Fibroblast of skin of scalp (primary cell): Measurements from ENCODE around the gene FAM3D.

Source experiments
- DNase-seq: peaks from one replicate; pipeline ENCODE4 v3.0.0-alpha.2; 2013

Gene FAM3D

DNA sequence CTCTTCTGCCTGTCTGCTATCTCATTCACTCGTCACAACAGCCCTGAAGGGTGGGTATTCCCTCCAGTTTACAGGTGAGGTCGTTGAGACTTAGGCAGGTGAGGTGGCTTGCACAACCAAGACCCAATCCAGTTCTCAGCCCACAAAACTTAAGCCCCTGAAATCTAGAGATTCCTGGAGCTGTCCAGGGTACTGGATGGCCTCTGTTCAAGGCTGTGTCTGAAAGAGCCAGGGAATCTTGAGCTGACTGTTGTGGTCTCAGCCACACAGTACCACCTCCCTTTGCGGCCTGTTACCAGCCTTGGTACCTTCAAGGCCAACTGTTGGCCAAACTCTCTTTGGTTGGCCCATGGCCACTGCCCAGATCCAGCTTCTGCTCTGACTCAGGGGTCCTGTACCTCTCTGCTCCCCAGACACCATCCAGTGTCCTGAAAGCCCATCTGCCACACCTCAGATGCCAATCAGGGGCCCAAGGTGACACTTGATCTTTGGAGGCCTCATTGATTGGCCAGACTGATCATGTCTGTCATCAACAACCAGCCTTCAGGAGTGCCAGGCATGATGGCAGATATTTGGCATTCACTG is 78.5 kb downstream of the FAM3D start:
- DNase-seq: peak; percentile 58

- no peak for DNase-seq
These were observed 79.8 kb downstream of the FAM3D start for GRCh38 chr3:58586776-58587192.

- DNase-seq: no peak
These were observed 80.6 kb downstream of the FAM3D start for GRCh38 chr3:58585994-58586393.

DNA sequence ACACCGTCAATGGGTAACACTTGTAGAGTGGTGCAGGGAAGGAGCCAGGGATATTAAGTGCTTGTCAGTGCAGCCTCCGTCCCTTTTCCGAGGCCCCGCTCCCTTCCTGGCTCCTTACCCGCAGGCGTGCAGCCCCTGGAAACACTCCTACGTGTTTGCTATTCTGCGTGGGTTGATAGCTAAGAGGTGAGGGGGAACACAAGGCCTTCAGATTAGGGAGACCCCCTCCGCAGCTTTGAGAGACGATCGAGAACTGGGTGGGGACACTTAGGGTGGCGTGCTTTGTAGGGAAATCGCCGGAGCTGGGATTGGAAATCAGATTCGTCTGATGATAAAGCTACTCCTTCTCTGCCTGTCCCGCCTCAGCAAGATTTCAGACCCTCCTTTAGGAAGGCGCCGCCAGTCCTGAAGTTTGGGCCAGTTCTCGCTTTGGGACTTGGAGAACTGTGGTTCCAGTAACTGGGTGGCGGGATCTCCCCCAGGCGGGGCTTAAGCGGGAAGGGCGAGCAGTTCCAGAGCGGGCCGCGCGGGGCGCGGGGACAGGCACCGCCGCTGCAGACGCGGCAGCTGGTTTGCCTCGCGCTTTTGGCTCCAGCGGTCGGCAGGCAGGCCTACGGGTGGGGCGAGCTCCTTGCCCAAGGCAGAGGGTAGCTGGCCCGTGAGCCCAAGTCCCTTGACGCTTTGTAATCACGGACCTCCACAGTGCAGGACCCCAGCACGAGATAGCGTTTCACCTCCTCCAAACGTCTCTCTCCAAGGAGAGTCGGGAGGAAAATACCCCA is 81.4 kb downstream of the FAM3D start:
- peak; percentile 64 for DNase-seq

GRCh38 chr3:58584690-58585004 is 81.9 kb downstream of the FAM3D start:
- DNase-seq: no peak
